NOMO-1 (cell line): ENCODE measurements around the gene LYPLA2.
"Not testable (repeated sequence)": the region's sequence is repeated elsewhere in the genome, so short reads cannot be mapped to it uniquely, and the experiment has no call there.

ENCODE experiments used
- DNase-seq, 2 experiments: peaks; one replicate each; lab custom pipeline; 2025; ENCODE audit not compliant: unreplicated experiment in 2 of 2; lab: John Stamatoyannopoulos, UW

Gene LYPLA2

DNA sequence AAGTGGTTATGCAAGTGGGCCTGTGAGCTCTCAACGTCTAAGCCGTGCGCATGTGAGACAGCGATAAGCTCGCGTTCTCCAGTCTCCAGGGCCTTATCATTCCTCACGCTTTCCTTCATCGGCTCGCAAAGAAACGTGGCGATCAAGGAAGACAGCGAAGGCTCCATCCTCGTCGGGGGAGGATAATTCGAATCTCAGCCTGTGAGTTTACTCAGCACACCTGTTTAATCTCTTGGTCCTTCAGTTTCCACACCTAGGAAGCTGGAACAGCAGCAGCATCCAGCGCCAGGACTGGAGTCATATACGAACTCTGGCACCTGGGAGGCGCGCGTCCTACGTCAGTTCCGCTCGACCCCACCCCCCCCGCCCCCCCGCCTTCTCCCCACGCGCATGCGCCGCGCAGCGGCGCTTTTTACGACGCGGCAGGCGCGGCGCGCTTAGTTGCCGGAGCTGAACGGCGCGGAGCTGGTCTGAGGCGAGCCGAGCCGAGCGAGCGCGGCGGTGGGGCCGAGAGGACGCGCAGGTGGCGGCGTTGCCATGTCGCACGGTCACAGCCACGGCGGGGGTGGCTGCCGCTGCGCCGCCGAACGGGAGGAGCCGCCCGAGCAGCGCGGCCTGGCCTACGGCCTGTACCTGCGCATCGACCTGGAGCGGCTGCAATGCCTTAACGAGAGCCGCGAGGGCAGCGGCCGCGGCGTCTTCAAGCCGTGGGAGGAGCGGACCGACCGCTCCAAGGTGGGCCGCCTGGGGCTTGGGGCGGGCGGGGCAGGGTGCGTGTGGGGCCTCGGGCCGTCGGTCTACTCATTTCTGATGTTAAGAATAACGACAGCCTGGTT lies 12.7 kb upstream of the LYPLA2 start, which contains the start of gene PITHD1:
Gene PITHD1, plus strand, starts transcription at position 440 of the 836 bp plus-strand sequence. Its CDS starts 98 bp downstream, at position 538.
- peak; percentile 80 to 81 for DNase-seq

DNA sequence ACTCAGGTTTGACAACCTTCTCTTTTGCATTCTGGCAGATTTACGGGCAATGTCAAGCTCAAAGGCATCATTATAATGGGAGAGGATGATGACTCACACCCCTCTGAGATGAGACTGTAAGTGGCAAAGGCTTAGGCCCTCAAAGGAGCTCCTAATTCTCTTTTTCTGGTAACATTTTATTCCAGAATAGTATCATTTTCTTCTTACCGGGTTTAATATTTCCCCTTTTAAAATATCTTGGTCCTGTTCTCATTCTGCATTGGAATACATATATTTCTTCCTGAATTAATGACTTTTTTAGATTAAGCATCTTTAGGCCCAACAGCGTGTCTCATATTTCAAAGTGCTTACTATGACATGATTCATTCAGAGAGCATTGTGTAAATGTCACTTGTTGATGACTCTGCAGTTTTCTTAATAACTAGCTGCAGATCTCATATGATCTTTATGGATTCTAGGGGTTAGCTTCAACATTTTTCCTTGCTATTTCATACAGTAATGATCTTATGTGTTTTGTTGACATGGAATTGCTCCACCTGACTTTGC lies 11.0 kb upstream of the LYPLA2 start:
- DNase-seq: no peak

DNA sequence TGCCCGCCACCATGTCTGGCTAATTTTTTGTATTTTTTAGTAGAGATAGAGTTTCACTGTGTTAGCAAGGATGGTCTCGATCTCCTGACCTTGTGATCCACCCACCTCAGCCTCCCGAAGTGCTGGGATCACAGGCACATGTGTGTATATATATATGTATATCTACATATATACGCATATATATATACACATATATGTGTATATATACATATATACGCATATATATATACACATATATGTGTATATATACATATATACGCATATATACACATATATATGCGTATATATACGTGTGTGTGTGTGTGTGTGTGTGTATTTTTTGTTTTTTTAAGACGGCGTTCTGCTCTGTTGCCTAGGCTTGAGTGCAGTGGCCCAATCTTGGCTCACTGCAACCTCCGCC lies 7.8 kb upstream of the LYPLA2 start:
- DNase-seq: not testable (repeated sequence)

DNA sequence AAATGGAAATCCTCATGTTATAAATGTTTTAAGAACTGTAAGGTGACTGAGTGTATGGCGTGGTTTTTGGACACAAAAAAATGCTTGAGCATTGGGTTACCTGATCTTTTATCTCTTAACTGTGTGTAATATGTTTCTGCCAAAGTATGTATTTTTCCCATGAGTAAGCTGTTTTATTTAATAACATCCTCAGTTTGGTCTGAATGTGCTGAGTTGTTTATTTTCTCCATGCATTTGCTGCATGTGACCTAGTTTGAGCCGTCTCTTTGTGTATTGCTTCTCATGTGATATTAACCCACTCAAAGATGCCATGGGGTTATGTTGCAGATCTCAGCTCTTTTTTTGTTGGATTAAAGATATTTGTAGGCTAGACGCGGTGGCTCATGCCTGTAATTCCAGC lies 6.1 kb upstream of the LYPLA2 start:
- DNase-seq: no peak

DNA sequence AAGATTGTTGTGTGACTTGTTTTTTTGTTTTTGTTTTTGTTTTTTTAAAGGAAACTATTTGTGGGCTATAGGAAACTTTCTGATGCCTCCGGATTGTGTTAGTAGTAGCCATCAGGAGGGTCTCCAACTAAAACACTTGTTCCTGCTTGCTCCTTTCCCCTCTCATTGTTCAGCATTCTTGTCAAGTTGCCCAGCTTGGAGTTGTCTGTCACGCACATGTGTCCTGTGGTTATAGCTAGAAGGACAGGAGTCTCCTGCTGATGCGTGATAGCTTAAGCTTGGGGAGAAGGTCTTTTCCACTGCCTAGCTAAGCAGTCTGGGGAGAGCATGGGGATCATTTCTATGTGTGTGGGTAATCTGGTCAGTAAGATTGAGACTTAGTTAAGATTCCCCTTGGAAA lies 3.2 kb upstream of the LYPLA2 start:
- DNase-seq: no peak

DNA sequence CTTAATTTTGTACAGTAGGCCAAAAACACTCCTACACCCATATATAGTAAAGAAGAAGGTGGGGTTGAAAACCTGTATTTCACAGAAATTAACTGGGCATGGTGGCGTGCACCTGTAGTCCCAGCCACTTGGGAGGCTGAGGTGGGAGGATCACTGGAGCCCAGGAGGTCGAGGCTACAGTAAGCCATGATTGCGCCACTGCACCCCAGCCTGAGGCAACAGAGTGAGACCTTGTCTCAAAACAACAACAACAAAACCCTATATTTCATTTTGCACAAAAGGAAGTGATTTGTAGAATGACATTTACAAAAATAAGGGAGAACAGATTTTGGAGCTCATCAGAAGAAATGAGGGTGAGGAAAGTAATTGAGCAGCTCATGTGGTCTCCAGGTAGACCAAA lies 2.2 kb upstream of the LYPLA2 start:
- DNase-seq: no peak

DNA sequence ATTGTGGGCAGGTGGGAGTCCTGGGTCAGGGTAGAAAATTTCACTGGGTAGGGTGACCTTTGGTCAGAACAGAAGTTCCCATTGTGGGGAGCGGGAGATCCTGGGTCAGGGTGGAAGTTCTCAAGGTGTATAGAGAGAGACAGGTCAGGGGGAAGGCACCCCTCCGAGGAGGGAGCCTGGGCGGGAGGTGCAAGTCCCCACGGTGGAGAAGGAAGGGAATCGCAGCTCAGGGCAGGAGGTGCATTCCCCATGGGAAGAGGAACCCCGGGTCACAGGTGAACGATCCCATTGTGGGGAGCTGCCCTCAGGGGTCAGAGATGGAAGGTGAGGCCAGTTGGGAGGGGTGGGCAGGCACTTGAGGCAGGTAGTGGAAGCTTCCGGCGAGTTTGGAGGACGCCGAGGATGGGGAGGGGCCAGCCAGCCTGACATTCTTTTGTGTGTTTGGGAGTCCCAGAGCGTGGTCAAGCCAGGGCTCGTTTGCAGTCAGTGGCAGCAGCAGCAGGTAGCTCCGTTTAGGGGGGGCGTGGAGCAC lies 637 bp downstream of the LYPLA2 start:
- no peak for DNase-seq

DNA sequence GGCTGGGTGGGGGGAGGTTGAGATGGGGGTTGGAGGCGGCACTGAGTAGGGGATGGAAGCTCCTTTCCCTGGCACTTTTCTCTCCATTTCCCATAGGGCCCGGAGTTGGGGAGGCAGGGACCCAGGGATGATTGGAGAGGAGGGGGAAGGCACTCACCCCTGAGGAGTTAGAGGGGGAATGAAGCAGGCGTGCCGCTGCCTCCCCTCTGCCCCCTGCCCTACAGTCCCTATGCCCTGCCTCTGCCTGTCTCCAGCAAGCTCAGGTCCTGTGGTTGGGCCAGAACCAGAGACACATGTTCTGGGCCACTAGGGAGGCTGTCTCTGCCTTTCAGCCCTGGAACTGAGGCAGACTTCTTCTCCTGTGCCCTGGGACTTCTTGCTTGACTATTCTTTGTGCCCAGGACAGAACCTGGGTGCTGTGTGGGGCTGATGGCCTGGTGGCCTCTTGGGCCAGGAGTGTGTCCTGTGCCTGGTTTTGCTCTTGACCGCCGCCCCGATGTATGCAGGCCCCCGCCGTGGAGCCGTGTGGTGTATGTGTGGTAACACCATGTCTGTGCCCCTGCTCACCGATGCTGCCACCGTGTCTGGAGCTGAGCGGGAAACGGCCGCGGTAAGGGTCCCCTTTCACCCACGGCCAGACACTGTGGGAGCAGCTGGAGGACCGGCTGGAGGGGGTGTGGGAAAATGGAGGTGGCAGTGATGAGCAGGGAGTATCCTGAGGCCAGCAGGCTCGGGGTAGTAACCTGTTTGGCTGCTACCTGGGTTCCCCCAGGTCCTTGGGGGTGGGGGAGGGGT lies 1.4 kb downstream of the LYPLA2 start:
- no peak for DNase-seq

DNA sequence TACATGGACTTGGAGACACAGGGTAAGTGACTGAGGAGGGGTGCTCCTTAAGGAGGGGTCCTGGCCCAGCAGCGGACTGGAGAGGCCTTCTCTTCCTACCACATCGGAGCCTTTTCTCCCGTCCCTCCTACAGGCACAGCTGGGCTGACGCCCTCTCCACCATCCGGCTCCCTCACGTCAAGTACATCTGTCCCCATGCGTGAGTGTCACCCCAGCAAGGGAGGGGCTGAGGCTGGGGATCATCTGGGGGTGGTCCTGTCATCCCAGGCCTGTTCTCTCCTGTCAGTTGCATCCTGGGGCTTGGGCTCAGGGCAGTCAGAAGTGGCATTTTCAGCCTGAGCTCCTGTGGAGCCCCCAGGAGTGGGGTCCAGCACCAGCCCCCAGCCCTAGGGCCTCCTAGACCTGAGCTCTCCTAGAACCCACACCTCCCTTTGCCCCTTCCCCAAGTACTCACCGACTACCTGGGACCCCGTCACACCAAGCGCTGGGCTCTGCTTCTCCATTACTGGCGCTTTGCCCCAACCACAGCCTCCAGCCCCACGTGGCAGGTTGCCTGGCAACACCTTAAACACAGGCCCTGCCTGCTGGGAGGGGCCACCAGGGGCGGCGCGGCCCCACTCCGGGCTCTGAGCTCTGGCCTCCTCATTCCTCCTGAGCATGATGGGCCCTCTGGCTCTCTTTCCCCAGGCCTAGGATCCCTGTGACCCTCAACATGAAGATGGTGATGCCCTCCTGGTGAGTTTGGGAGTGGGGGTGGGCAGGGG lies 2.3 kb downstream of the LYPLA2 start:
- peak; percentile 66 to 68 for DNase-seq

DNA sequence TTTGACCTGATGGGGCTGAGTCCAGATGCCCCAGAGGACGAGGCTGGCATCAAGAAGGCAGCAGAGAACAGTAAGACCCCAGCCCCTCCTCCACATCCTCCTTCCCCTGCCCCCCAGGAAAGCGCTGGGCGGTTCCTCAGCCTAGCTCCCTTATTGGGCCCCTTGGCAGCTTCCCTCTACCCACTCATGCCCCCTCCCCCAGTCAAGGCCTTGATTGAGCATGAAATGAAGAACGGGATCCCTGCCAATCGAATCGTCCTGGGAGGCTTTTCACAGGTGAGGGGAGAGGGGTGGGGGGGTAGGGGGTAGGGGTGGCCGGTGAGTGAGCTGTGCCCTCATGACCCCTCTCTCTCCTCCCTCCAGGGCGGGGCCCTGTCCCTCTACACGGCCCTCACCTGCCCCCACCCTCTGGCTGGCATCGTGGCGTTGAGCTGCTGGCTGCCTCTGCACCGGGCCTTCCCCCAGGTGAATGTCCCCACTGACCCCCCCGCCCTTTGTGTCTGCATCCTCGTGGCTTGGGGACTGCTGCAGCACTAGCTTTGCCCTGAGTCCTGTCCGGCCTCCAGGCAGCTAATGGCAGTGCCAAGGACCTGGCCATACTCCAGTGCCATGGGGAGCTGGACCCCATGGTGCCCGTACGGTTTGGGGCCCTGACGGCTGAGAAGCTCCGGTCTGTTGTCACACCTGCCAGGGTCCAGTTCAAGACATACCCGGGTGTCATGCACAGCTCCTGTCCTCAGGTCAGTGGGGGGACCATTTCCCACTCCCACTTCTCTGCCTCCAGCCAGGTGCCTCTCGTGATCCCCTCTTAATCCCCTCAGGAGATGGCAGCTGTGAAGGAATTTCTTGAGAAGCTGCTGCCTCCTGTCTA lies 3.2 kb downstream of the LYPLA2 start:
- no peak for DNase-seq

DNA sequence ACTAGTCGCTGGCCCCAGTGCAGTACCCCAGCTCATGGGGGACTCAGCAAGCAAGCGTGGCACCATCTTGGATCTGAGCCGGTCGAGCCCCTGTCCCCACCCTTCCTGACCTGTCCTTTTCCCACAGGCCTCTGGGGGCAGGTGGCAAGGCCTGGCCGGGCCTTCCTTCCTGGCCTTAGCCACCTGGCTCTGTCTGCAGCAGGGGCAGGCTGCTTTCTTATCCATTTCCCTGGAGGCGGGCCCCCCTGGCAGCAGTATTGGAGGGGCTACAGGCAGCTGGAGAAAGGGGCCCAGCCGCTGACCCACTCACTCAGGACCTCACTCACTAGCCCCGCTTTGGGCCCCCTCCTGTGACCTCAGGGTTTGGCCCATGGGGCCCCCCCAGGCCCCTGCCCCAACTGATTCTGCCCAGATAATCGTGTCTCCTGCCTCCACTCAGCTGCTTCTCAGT lies 3.8 kb downstream of the LYPLA2 start:
- DNase-seq: not testable (repeated sequence)

DNA sequence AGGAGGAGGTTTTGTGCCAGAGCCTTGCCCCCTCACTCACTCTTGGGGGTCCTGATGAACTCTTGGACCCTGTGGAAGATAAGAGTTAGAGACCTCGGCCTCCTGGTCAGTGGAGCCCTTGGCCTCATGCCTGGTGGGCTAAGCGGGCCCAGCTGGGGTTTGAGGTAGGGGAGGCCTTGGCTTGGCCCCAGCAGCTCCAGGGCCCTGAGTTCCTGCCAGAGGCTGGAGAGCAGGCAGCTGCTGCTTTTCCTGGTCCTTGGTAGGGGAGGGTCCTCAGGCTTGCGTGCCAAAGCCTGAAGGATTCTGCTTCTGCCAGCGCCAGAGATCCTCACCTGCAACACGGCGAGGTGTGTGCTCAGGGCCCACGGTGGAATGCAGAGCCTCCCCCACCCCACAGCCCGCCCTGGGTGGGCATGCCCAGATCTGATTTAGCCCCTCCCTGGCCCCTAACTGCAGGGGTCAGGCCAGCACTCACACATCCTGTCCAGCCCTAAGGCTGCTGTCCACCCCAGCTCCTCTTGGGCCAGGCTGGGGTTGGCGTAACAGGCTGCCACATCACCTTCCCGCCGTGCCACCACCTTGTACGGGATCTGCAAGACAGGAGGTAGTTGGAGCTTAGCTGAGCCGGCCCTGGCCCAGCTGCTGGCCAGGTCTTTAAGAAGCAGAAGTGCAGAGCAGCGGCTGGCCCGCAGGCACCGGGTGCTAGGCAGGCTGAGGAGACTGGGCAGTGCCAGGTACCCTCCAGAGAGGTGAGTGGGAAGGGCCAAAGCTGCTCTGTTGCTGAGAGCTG lies 4.9 kb downstream of the LYPLA2 start:
- no peak for DNase-seq

DNA sequence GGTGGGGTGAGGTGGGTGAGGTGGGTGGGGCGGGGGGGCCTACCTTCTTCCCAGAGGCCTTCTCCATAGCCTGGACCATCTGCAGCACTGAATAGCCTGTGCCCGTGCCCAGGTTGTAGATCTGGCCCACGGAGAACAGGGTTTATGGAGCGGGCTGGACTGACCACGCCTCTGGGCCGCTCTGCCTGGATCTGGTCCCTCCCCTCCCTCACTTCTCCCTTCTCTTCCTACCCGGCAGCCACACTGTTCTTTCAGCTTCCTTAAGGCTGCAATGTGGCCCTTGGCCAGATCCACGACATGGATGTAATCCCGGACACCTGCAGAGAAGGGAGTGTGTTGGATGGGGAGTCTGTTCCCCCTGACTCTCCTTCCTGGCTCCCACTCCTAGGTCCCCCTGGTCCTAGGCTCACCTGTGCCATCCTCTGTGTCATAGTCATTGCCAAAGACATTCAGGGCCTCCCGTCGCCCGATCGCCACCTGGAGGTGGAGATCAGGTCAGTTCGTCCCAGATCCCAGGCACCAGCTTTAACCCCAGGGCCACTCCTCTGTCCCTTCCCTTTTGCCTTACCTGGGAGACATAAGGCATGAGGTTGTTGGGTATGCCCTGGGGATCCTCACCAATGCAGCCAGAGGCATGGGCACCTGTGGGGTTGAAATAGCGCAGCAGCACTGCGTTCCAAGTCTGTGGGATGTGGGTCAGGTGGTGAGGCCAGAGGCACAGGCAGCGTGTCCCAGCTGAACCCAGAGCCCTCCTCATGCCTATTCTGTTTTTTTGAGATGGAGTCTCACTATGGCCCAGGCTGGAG lies 5.7 kb downstream of the LYPLA2 start:
- no peak for DNase-seq

DNA sequence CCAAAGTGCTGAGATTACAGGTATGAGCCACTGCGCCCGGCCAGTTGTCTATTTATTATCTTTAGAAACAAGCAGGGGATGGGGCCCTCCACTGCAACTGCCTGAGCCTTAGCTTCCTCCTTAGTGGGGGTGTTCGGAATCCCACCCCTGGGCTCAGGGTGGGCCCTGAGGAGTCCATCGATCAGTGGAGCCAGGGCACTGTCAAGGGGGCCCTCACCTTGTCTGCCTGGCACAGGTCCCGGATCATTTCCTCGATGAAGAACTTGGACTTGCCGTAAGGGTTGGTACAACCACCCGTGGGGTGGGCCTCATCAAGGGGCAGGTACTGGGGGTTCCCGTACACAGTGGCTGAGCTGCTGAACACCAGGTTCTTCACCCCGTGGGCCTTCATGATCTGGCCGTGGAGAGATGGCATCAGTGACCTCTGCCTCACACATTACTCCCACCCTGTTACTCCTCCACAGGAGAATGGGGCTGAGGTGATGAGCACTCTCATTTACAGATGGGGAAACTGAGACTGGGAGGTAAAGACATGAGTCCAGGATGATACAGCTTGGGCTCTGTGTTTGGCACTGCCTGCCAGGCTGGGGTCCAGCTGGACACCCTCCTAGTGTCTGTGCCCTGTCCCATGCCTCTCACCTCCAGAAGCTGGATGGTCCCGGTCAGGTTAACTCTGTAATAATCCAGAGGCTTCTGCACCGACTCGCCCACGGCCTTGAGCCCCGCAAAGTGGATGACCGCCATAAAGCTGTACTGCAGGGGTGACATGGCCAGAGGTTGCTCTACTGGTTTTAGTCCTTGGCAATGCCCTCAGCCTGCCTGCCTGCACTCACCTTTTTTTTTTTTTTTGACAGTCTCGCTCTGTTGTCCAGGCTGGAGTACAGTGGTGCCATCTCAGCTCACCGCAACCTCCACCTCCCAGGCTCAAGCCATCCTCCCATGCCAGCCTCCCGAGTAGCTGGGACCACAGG lies 6.8 kb downstream of the LYPLA2 start:
- DNase-seq: no peak

DNA sequence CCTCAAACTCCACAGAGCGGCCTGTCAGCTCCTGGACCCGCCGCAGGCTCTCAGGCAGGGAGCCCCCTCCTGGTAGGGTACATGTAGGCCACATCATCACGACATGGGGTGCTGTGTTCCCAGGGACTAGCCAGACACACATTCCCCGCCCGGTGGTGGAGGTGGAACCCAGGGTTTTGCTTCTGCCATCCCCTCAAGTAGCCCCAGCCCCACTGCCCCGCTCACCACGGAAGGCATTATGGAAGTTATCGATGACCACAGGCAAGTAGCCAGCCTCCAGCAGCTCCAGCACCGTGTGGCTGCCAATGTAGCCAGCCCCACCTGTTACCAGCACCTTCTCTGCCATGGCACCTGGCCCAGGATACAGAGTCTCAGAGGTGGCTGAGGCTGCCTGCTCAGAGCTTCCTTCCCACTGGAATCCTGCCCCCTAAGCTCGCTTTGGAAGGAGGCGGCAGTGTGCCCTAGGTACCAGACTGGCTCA lies 7.8 kb downstream of the LYPLA2 start:
- no peak for DNase-seq

DNA sequence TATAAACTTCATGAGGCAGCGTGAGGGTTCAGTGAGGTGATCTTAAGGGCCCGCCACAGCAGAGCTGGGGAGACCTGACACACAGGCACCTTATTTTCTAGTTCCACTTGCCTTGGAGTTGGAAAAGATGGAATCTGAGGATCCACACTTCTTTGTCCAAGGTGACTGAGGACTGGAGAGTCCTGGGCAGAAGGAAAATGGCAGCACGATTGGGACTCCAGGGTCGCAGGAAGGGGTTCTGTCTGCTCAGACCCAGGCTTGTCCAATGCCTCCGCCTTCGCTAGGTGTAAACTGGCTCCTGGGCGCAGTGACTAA lies 8.3 kb downstream of the LYPLA2 start:
- no peak for DNase-seq
